ENCODE measurements around the gene PAPPA. TPM values are rescaled to one million over a fixed set of nuclear protein-coding genes. Genes with fewer than 3 reads are reported as not detected.

PAPPA gene
- polyA plus RNA-seq, 2 donors, result 0.98 to 1.1 TPM

- WGBS, 2 donors, result 26 to 34% methylated on average over 2 of the region's 2 CpGs
- peaks cover 0 to 3% of the 10 kb centered on the region in 2 donors for H3K36me3 ChIP-seq (ENCODE audit: control insufficient read depth in 2 of 2, insufficient read depth in 2 of 2, low read length in 1 of 2)
- no peak overlapping the region for H3K27ac ChIP-seq (ENCODE audit: low read depth in 2 of 2, low read length in 1 of 2)
- H3K4me1 ChIP-seq (ENCODE audit: control insufficient read depth in 2 of 2, insufficient read depth in 2 of 2, low read length in 1 of 2), result no peaks in the 10 kb centered on the region
- no peak overlapping the region for H3K4me3 ChIP-seq (ENCODE audit: low read depth in 1 of 2, low read length in 2 of 2)
- H3K9me3 ChIP-seq (ENCODE audit: control insufficient read depth in 2 of 2, insufficient read depth in 1 of 2, low read depth in 1 of 2, low read length in 1 of 2), result no peaks in the 10 kb centered on the region
- H3K27me3 ChIP-seq (ENCODE audit: control insufficient read depth in 1 of 2, insufficient read depth in 2 of 2, low read length in 2 of 2), result no peaks in the 10 kb centered on the region
These were observed 183.4 kb downstream of the PAPPA start for GRCh38 chr9:116337015-116337414.

GRCh38 chr9:116340270-116340669, 186.7 kb downstream of the PAPPA start:
- 52 to 53% methylated on average over 1 of the region's 1 CpG for WGBS, 2 donors
- Histone ChIP-seq H3K4me1 (ENCODE audit: control insufficient read depth in 2 of 2, insufficient read depth in 2 of 2, low read length in 1 of 2) (no peaks in the 10 kb centered on the region), H3K27me3 (ENCODE audit: control insufficient read depth in 1 of 2, insufficient read depth in 2 of 2, low read length in 2 of 2) (no peaks in the 10 kb centered on the region), H3K4me3 (ENCODE audit: low read depth in 1 of 2, low read length in 2 of 2) (no peak overlapping the region), H3K9me3 (ENCODE audit: control insufficient read depth in 2 of 2, insufficient read depth in 1 of 2, low read depth in 1 of 2, low read length in 1 of 2) (no peaks in the 10 kb centered on the region), H3K27ac (ENCODE audit: low read depth in 2 of 2, low read length in 1 of 2) (no peak overlapping the region), H3K36me3 (ENCODE audit: control insufficient read depth in 2 of 2, insufficient read depth in 2 of 2, low read length in 1 of 2) (peaks cover 0 to 2% of the 10 kb centered on the region in 2 donors)

- WGBS, 2 donors, result 83% methylated on average over 1 of the region's 1 CpG
These were observed 188.5 kb downstream of the PAPPA start for GRCh38 chr9:116342061-116342460.

GRCh38 chr9:116342941-116343340, 189.3 kb downstream of the PAPPA start:
- no peaks in the 10 kb centered on the region for H3K4me1 ChIP-seq (ENCODE audit: control insufficient read depth in 2 of 2, insufficient read depth in 2 of 2, low read length in 1 of 2)
- H3K4me3 ChIP-seq (ENCODE audit: low read depth in 1 of 2, low read length in 2 of 2), result no peak overlapping the region
- no peaks in the 10 kb centered on the region for H3K9me3 ChIP-seq (ENCODE audit: control insufficient read depth in 2 of 2, insufficient read depth in 1 of 2, low read depth in 1 of 2, low read length in 1 of 2)
- H3K36me3 ChIP-seq (ENCODE audit: control insufficient read depth in 2 of 2, insufficient read depth in 2 of 2, low read length in 1 of 2), result peaks cover 0 to 2% of the 10 kb centered on the region in 2 donors
- H3K27ac ChIP-seq (ENCODE audit: low read depth in 2 of 2, low read length in 1 of 2), result no peak overlapping the region
- 74 to 76% methylated on average over 2 of the region's 2 CpGs for WGBS, 2 donors
- no peaks in the 10 kb centered on the region for H3K27me3 ChIP-seq (ENCODE audit: control insufficient read depth in 1 of 2, insufficient read depth in 2 of 2, low read length in 2 of 2)

More at GRCh38 chr9:116342061-116342460, 188.5 kb downstream of the PAPPA start:
- Histone ChIP-seq H3K4me3 (ENCODE audit: low read depth in 1 of 2, low read length in 2 of 2) (no peak overlapping the region), H3K9me3 (ENCODE audit: control insufficient read depth in 2 of 2, insufficient read depth in 1 of 2, low read depth in 1 of 2, low read length in 1 of 2) (no peaks in the 10 kb centered on the region), H3K36me3 (ENCODE audit: control insufficient read depth in 2 of 2, insufficient read depth in 2 of 2, low read length in 1 of 2) (peaks cover 0 to 2% of the 10 kb centered on the region in 2 donors), H3K27ac (ENCODE audit: low read depth in 2 of 2, low read length in 1 of 2) (no peak overlapping the region), H3K4me1 (ENCODE audit: control insufficient read depth in 2 of 2, insufficient read depth in 2 of 2, low read length in 1 of 2) (no peaks in the 10 kb centered on the region), H3K27me3 (ENCODE audit: control insufficient read depth in 1 of 2, insufficient read depth in 2 of 2, low read length in 2 of 2) (no peaks in the 10 kb centered on the region)

- Histone ChIP-seq H3K36me3 (ENCODE audit: control insufficient read depth in 2 of 2, insufficient read depth in 2 of 2, low read length in 1 of 2) (peaks cover 0 to 2% of the 10 kb centered on the region in 2 donors), H3K27ac (ENCODE audit: low read depth in 2 of 2, low read length in 1 of 2) (no peak overlapping the region), H3K4me3 (ENCODE audit: low read depth in 1 of 2, low read length in 2 of 2) (no peak overlapping the region), H3K27me3 (ENCODE audit: control insufficient read depth in 1 of 2, insufficient read depth in 2 of 2, low read length in 2 of 2) (no peaks in the 10 kb centered on the region), H3K4me1 (ENCODE audit: control insufficient read depth in 2 of 2, insufficient read depth in 2 of 2, low read length in 1 of 2) (no peaks in the 10 kb centered on the region), H3K9me3 (ENCODE audit: control insufficient read depth in 2 of 2, insufficient read depth in 1 of 2, low read depth in 1 of 2, low read length in 1 of 2) (no peaks in the 10 kb centered on the region)
- 91 to 92% methylated on average over 10 of the region's 10 CpGs for WGBS, 2 donors
These were observed 190.8 kb downstream of the PAPPA start for GRCh38 chr9:116344416-116344815.

GRCh38 chr9:116345393-116345792, 191.8 kb downstream of the PAPPA start:
- Histone ChIP-seq H3K4me1 (ENCODE audit: control insufficient read depth in 2 of 2, insufficient read depth in 2 of 2, low read length in 1 of 2) (no peaks in the 10 kb centered on the region), H3K36me3 (ENCODE audit: control insufficient read depth in 2 of 2, insufficient read depth in 2 of 2, low read length in 1 of 2) (peaks cover 0 to 2% of the 10 kb centered on the region in 2 donors), H3K27ac (ENCODE audit: low read depth in 2 of 2, low read length in 1 of 2) (no peak overlapping the region), H3K9me3 (ENCODE audit: control insufficient read depth in 2 of 2, insufficient read depth in 1 of 2, low read depth in 1 of 2, low read length in 1 of 2) (no peaks in the 10 kb centered on the region), H3K27me3 (ENCODE audit: control insufficient read depth in 1 of 2, insufficient read depth in 2 of 2, low read length in 2 of 2) (no peaks in the 10 kb centered on the region), H3K4me3 (ENCODE audit: low read depth in 1 of 2, low read length in 2 of 2) (no peak overlapping the region)
- 86 to 93% methylated on average over 2 of the region's 2 CpGs for WGBS, 2 donors

GRCh38 chr9:116345817-116346216, 192.2 kb downstream of the PAPPA start:
- H3K4me3 ChIP-seq (ENCODE audit: low read depth in 1 of 2, low read length in 2 of 2), result no peak overlapping the region
- WGBS, 2 donors, result 28 to 55% methylated on average over 3 of the region's 3 CpGs
- no peaks in the 10 kb centered on the region for H3K4me1 ChIP-seq (ENCODE audit: control insufficient read depth in 2 of 2, insufficient read depth in 2 of 2, low read length in 1 of 2)
- peaks cover 0 to 2% of the 10 kb centered on the region in 2 donors for H3K36me3 ChIP-seq (ENCODE audit: control insufficient read depth in 2 of 2, insufficient read depth in 2 of 2, low read length in 1 of 2)
- no peak overlapping the region for H3K27ac ChIP-seq (ENCODE audit: low read depth in 2 of 2, low read length in 1 of 2)
- H3K9me3 ChIP-seq (ENCODE audit: control insufficient read depth in 2 of 2, insufficient read depth in 1 of 2, low read depth in 1 of 2, low read length in 1 of 2), result no peaks in the 10 kb centered on the region
- no peaks in the 10 kb centered on the region for H3K27me3 ChIP-seq (ENCODE audit: control insufficient read depth in 1 of 2, insufficient read depth in 2 of 2, low read length in 2 of 2)

GRCh38 chr9:116349684-116350083, 196.1 kb downstream of the PAPPA start:
- WGBS, 2 donors, result 59 to 71% methylated on average over 6 of the region's 6 CpGs
- no peak overlapping the region for H3K27ac ChIP-seq (ENCODE audit: low read depth in 2 of 2, low read length in 1 of 2)

GRCh38 chr9:116350213-116350612, 196.6 kb downstream of the PAPPA start:
- Histone ChIP-seq H3K27me3 (ENCODE audit: control insufficient read depth in 1 of 2, insufficient read depth in 2 of 2, low read length in 2 of 2) (no peaks in the 10 kb centered on the region), H3K27ac (ENCODE audit: low read depth in 2 of 2, low read length in 1 of 2) (no peak overlapping the region), H3K4me3 (ENCODE audit: low read depth in 1 of 2, low read length in 2 of 2) (no peak overlapping the region), H3K36me3 (ENCODE audit: control insufficient read depth in 2 of 2, insufficient read depth in 2 of 2, low read length in 1 of 2) (peaks cover 0 to 3% of the 10 kb centered on the region in 2 donors), H3K9me3 (ENCODE audit: control insufficient read depth in 2 of 2, insufficient read depth in 1 of 2, low read depth in 1 of 2, low read length in 1 of 2) (no peaks in the 10 kb centered on the region), H3K4me1 (ENCODE audit: control insufficient read depth in 2 of 2, insufficient read depth in 2 of 2, low read length in 1 of 2) (no peaks in the 10 kb centered on the region)
- WGBS, 2 donors, result 57 to 68% methylated on average over 2 of the region's 2 CpGs

More at GRCh38 chr9:116349684-116350083, 196.1 kb downstream of the PAPPA start:
- Histone ChIP-seq H3K27me3 (ENCODE audit: control insufficient read depth in 1 of 2, insufficient read depth in 2 of 2, low read length in 2 of 2) (no peaks in the 10 kb centered on the region), H3K4me3 (ENCODE audit: low read depth in 1 of 2, low read length in 2 of 2) (no peak overlapping the region), H3K9me3 (ENCODE audit: control insufficient read depth in 2 of 2, insufficient read depth in 1 of 2, low read depth in 1 of 2, low read length in 1 of 2) (no peaks in the 10 kb centered on the region), H3K36me3 (ENCODE audit: control insufficient read depth in 2 of 2, insufficient read depth in 2 of 2, low read length in 1 of 2) (peaks cover 0 to 3% of the 10 kb centered on the region in 2 donors), H3K4me1 (ENCODE audit: control insufficient read depth in 2 of 2, insufficient read depth in 2 of 2, low read length in 1 of 2) (no peaks in the 10 kb centered on the region)

GRCh38 chr9:116352958-116353357, 199.4 kb downstream of the PAPPA start:
- H3K36me3 ChIP-seq (ENCODE audit: control insufficient read depth in 2 of 2, insufficient read depth in 2 of 2, low read length in 1 of 2), result peaks cover 0 to 3% of the 10 kb centered on the region in 2 donors
- no peak overlapping the region for H3K27ac ChIP-seq (ENCODE audit: low read depth in 2 of 2, low read length in 1 of 2)
- no peak overlapping the region for H3K4me3 ChIP-seq (ENCODE audit: low read depth in 1 of 2, low read length in 2 of 2)
- 89% methylated on average over 3 of the region's 3 CpGs for WGBS, 2 donors
- H3K4me1 ChIP-seq (ENCODE audit: control insufficient read depth in 2 of 2, insufficient read depth in 2 of 2, low read length in 1 of 2), result no peaks in the 10 kb centered on the region
- H3K27me3 ChIP-seq (ENCODE audit: control insufficient read depth in 1 of 2, insufficient read depth in 2 of 2, low read length in 2 of 2), result no peaks in the 10 kb centered on the region
- H3K9me3 ChIP-seq (ENCODE audit: control insufficient read depth in 2 of 2, insufficient read depth in 1 of 2, low read depth in 1 of 2, low read length in 1 of 2), result no peaks in the 10 kb centered on the region

Measured in esophagus (tissue), 2 donors.